IMR-90 (cell line): ENCODE results near the gene PRKCE. TPM values are rescaled to one million over a fixed set of nuclear protein-coding genes. Genes with fewer than 3 reads are reported as not detected.

Source experiments
- ATAC-seq: fragments of 200-7000 bp; cut with Tn5 transposase; 2 replicates; pipeline ENCODE4 v1.9.1; 2020; ENCODE audit warnings: low read depth, mild to moderate bottlenecking, moderate library complexity
- BruUV-seq: library from RNA; stranded (reverse); fragments of 400-500 nt; replicated peaks from 2 replicates; lab custom pipeline; 2021; lab: Mats Ljungman, UMichigan
- CTCF ChIA-PET: fragments of 300-600 bp; formaldehyde crosslinking; extraction: SDS; loops from one replicate; lab custom pipeline; 2021; ENCODE audit warnings: antibody characterized with exemption; lab: Yijun Ruan, JAX
- POLR2A ChIA-PET: fragments of 300-600 bp; sonication (Branson Sonifier 250); formaldehyde crosslinking; loops from one replicate; lab custom pipeline; 2022; ENCODE audit warnings: antibody characterized with exemption; ENCODE audit not compliant: unreplicated experiment; lab: Charles Lee
- DNase-seq: peaks from one replicate; pipeline ENCODE4 v3.0.0; 2013
- H2AFZ ChIP-seq: replicated peaks from 2 replicates; pipeline ENCODE3; 2013; ENCODE audit warnings: low read length, mild to moderate bottlenecking; ENCODE audit not compliant: poor library complexity
- H2AK5ac ChIP-seq: 2 replicates; pipeline ENCODE4 v1.6.1; 2013; ENCODE audit warnings: low read depth, low read length, inconsistent platforms
- H2AK9ac ChIP-seq: replicated peaks from 2 replicates; pipeline ENCODE3; 2013; ENCODE audit warnings: mild to moderate bottlenecking, low read depth, low read length, moderate library complexity; ENCODE audit not compliant: poor library complexity
- H2BK120ac ChIP-seq: 2 replicates; pipeline ENCODE4 v1.6.1; 2013; ENCODE audit warnings: low read depth, low read length, inconsistent platforms
- H2BK15ac ChIP-seq: 3 replicates; pipeline ENCODE4 v1.6.1; 2013; ENCODE audit warnings: low read depth, low read length, inconsistent platforms
- H2BK20ac ChIP-seq: 2 replicates; pipeline ENCODE4 v1.6.1; 2013; ENCODE audit warnings: low read depth, mild to moderate bottlenecking, inconsistent platforms, low read length, moderate library complexity
- H2BK5ac ChIP-seq: 2 replicates; pipeline ENCODE4 v1.6.1; 2013; ENCODE audit warnings: mild to moderate bottlenecking, low read depth, low read length, inconsistent platforms; ENCODE audit not compliant: poor library complexity, severe bottlenecking
- H3K14ac ChIP-seq: replicated peaks from 2 replicates; pipeline ENCODE4 v1.6.1; 2013; ENCODE audit warnings: low read depth, low read length, inconsistent platforms
- H3K18ac ChIP-seq: 2 replicates; pipeline ENCODE4 v1.6.1; 2013; ENCODE audit warnings: low read depth, low read length, control low read depth
- H3K23ac ChIP-seq: 2 replicates; pipeline ENCODE4 v1.6.1; 2013; ENCODE audit warnings: low read depth, low read length, inconsistent platforms
- H3K27ac ChIP-seq: 2 replicates; pipeline ENCODE4 v1.5.1; 2013; ENCODE audit warnings: mild to moderate bottlenecking, control low read depth, low read length; ENCODE audit not compliant: insufficient read depth
- H3K27me3 ChIP-seq: 2 replicates; pipeline ENCODE4 v1.6.1; 2013; ENCODE audit warnings: low read length; ENCODE audit not compliant: control insufficient read depth, insufficient read depth
- H3K36me3 ChIP-seq: 2 replicates; pipeline ENCODE4 v1.6.1; 2013; ENCODE audit warnings: low read length, mixed read lengths; ENCODE audit not compliant: control insufficient read depth, insufficient read depth
- H3K4ac ChIP-seq: 2 replicates; pipeline ENCODE4 v1.6.1; 2013; ENCODE audit warnings: low read depth, low read length, inconsistent platforms
- H3K4me1 ChIP-seq: 2 replicates; pipeline ENCODE4 v1.6.1; 2013; ENCODE audit warnings: low read length, mixed read lengths; ENCODE audit not compliant: control insufficient read depth, insufficient read depth
- H3K4me2 ChIP-seq: 2 replicates; pipeline ENCODE4 v1.6.1; 2013; ENCODE audit warnings: low read depth, mild to moderate bottlenecking, control low read depth, low read length, moderate library complexity
- H3K4me3 ChIP-seq: 2 replicates; pipeline ENCODE4 v1.5.1; 2013; ENCODE audit warnings: low read depth, mild to moderate bottlenecking, control low read depth, low read length, moderate library complexity; ENCODE audit not compliant: insufficient read depth
- H3K56ac ChIP-seq: 2 replicates; pipeline ENCODE4 v1.6.1; 2013; ENCODE audit warnings: low read length, inconsistent platforms; ENCODE audit not compliant: insufficient read depth; ENCODE audit errors: extremely low read depth
- H3K79me1 ChIP-seq, 2 experiments: 2 replicates each; pipeline ENCODE4 v1.6.1; 2013; ENCODE audit warnings: low read length in 2 of 2, inconsistent platforms in 1 of 2, low read depth in 1 of 2
- H3K9ac ChIP-seq: 2 replicates; pipeline ENCODE4 v1.6.1; 2013; ENCODE audit warnings: low read depth, low read length, control low read depth
- H3K9me1 ChIP-seq: 2 replicates; pipeline ENCODE4 v1.6.1; 2013; ENCODE audit warnings: low read length, inconsistent platforms; ENCODE audit not compliant: insufficient read depth
- H3K9me3 ChIP-seq: 2 replicates; pipeline ENCODE4 v1.6.1; 2013; ENCODE audit warnings: low read length; ENCODE audit not compliant: control insufficient read depth, insufficient read depth
- H4K20me1 ChIP-seq: 2 replicates; pipeline ENCODE4 v1.6.1; 2013; ENCODE audit warnings: low read length, inconsistent platforms; ENCODE audit not compliant: insufficient read depth
- H4K5ac ChIP-seq: 2 replicates; pipeline ENCODE4 v1.6.1; 2013; ENCODE audit warnings: mild to moderate bottlenecking, low read depth, low read length, control low read depth
- H4K8ac ChIP-seq, 2 experiments: 2 replicates each; pipeline ENCODE4 v1.6.1; 2013; ENCODE audit warnings: low read depth in 2 of 2, low read length in 2 of 2, control low read depth in 1 of 2, inconsistent platforms in 1 of 2
- H4K91ac ChIP-seq: 2 replicates; pipeline ENCODE4 v1.6.1; 2013; ENCODE audit warnings: low read depth, low read length, inconsistent platforms; ENCODE audit not compliant: insufficient read depth
- CEBPB ChIP-seq: IDR thresholded peaks from 2 replicates; pipeline ENCODE4 v1.6.1; 2012; ENCODE audit warnings: low read depth, low read length, improper control_type of control experiment
- MAFK ChIP-seq: IDR thresholded peaks from 2 replicates; pipeline ENCODE4 v1.6.1; 2012; ENCODE audit warnings: low read depth, low read length, improper control_type of control experiment
- MAZ ChIP-seq: IDR thresholded peaks from 2 replicates; pipeline ENCODE4 v1.6.1; 2012; ENCODE audit warnings: low read depth, mild to moderate bottlenecking, low read length, improper control_type of control experiment, moderate library complexity, borderline replicate concordance
- NFE2L2 ChIP-seq: fragments of 150-350 bp; IDR thresholded peaks from 2 replicates; pipeline ENCODE4 v1.6.1; 2016; ENCODE audit warnings: low read depth, mild to moderate bottlenecking, low read length
- POLR2A ChIP-seq: IDR thresholded peaks from 2 replicates; pipeline ENCODE4 v1.6.1; 2012; ENCODE audit warnings: mild to moderate bottlenecking, low read depth, low read length
- RCOR1 ChIP-seq: IDR thresholded peaks from 2 replicates; pipeline ENCODE4 v1.6.1; 2012; ENCODE audit warnings: mild to moderate bottlenecking, low read length, improper control_type of control experiment; ENCODE audit not compliant: insufficient replicate concordance
- WGBS, 2 experiments: methylation state at CpG; one replicate each; pipeline versions ENCODE4 v1.1.5 to v1.1.7; 2013; ENCODE audit warnings: missing lambda C conversion rate in 2 of 2; ENCODE audit not compliant: insufficient read length in 1 of 2; ENCODE audit errors: extremely low coverage in 2 of 2; 5-methylcytosine and 5-hydroxymethylcytosine counted together
- dilution Hi-C: fragments of 300-500 bp; cut with HindIII; formaldehyde crosslinking; loops from one replicate; pipeline ENCODE4 v1.14.3; 2018; ENCODE audit warnings: low sequenced_read_pairs; ENCODE audit not compliant: unreplicated experiment
- in situ Hi-C: fragments of 300-500 bp; cut with MboI; formaldehyde crosslinking; loops from 3 replicates; pipeline ENCODE4 v1.14.3; 2019; ENCODE audit warnings: low sequenced_read_pairs, inconsistent platforms, mixed read lengths
- intact Hi-C: fragments of 100-400 bp; cut with micrococcal nuclease; formaldehyde crosslinking; loops from 2 replicates; pipeline ENCODE4 v1.10.0; 2022
- polyA plus RNA-seq, 3 experiments: library from polyadenylated mRNA; depleted of rRNA; stranded (reverse); fragments of >200 nt; gene quantifications; 2 replicates each; pipeline ENCODE4 v1.2.3, GENCODE V29; 2012; ENCODE audit warnings: low replicate concordance in 1 of 3
- total RNA-seq: library from RNA; depleted of rRNA; stranded (reverse); fragments of >200 nt; gene quantifications from 2 replicates; pipeline ENCODE4 v1.2.3, GENCODE V29; 2012
- TF ChIP-seq, protein P1 (sequence below): conservative IDR thresholded peaks from 2 replicates; pipeline ENCODE4 v1.5.1; 2012; ENCODE audit warnings: mild to moderate bottlenecking, low read depth, low read length, improper control_type of control experiment

The PRKCE gene
- total and polyA plus RNA-seq, 2 of the 4 experiments (the other 2 are of a cell fraction), result 8.1 to 32.4 TPM

GRCh38 chr2:46018773-46019591 is 367.5 kb downstream of the PRKCE start (continued):
- TF ChIP-seq, protein P1, sequence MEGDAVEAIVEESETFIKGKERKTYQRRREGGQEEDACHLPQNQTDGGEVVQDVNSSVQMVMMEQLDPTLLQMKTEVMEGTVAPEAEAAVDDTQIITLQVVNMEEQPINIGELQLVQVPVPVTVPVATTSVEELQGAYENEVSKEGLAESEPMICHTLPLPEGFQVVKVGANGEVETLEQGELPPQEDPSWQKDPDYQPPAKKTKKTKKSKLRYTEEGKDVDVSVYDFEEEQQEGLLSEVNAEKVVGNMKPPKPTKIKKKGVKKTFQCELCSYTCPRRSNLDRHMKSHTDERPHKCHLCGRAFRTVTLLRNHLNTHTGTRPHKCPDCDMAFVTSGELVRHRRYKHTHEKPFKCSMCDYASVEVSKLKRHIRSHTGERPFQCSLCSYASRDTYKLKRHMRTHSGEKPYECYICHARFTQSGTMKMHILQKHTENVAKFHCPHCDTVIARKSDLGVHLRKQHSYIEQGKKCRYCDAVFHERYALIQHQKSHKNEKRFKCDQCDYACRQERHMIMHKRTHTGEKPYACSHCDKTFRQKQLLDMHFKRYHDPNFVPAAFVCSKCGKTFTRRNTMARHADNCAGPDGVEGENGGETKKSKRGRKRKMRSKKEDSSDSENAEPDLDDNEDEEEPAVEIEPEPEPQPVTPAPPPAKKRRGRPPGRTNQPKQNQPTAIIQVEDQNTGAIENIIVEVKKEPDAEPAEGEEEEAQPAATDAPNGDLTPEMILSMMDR, result no peak

DNA sequence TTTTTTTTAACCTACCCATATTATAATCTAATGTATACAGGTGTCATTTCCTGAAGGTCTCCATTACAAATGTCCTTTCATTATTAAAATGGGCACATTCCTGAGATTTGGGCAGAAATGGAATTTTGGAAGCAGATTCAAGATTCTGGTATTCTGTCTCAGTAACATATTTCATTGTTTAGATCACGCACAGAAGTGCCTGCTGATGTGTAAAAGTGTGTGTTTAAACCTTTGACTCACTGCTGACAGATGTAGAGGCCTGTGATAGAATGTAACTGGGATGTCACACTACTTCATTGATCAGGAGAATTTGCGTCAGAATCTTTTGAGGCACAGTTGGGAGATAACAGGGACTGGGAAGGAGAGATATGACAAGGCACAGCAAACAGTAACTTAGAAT is 368.9 kb downstream of the PRKCE start:
- 0 out of 2 replicates have a peak, but pooled peaks cover 2% of the 10 kb centered on the region for H3K9me3 ChIP-seq
- H4K5ac ChIP-seq, result no peak overlapping the region
- peak overlapping the region; percentile 2; the same call in 1 of the 2 replicates for H2BK20ac ChIP-seq
- H4K8ac ChIP-seq, result 0 out of 4 replicates have a peak overlapping the region, but pooled peaks of 1 of the 2 experiments have one; percentile 0
- H2AFZ ChIP-seq, result no peak overlapping the region
- ChIA-PET CTCF (interaction anchor here (1.6 kb wide), 1 partner anchor 9 kb away, joined by 3 read pairs; no protein-coding TSS in a partner anchor), POLR2A (no interaction called here)
- H3K79me1 ChIP-seq, result 0 out of 4 replicates have a peak, but pooled peaks cover 0 to 5% of the 10 kb centered on the region in 2 experiments
- no peak overlapping the region for H3K56ac ChIP-seq
- no peak overlapping the region for H4K91ac ChIP-seq
- 0 out of 2 replicates have a peak overlapping the region, but pooled peaks have one; percentile 0 for H2AK5ac ChIP-seq
- no TSS peak for BruUV-seq
- in situ Hi-C loops, result loop anchor here (25.0 kb wide), 1 partner anchor 342 kb away; no protein-coding TSS in a partner anchor
- H3K18ac ChIP-seq, result no peak overlapping the region
- H3K27me3 ChIP-seq, result no peaks in the 10 kb centered on the region
- no peak overlapping the region for H2AK9ac ChIP-seq
- no peaks in the 10 kb centered on the region for H4K20me1 ChIP-seq
- H3K23ac ChIP-seq, result no peak overlapping the region
- DNase-seq, result peak; percentile 69
- H3K4me1 ChIP-seq, result peaks cover 3% of the 10 kb centered on the region
- WGBS, 2 experiments, result 100% methylated on average over 1 of the region's 2 CpGs; no CpG with 5 or more reads in 1 of the 2 experiments
- H3K9me1 ChIP-seq, result peaks cover 10% of the 10 kb centered on the region
- peak overlapping the region; percentile 23 for H2BK5ac ChIP-seq
- no peak overlapping the region for H3K4me3 ChIP-seq
- no peak overlapping the region for H3K9ac ChIP-seq
- H3K4ac ChIP-seq, result no peak overlapping the region
- H2BK120ac ChIP-seq, result no peak overlapping the region
- H3K4me2 ChIP-seq, result no peak overlapping the region
- TF ChIP-seq POLR2A (no peak), CEBPB (no peak), MAZ (no peak), NFE2L2 (no peak), MAFK (no peak), RCOR1 (peak; percentile 10)
- TF ChIP-seq, protein P1, result no peak
- intact Hi-C loops, result no loop called here
- H3K36me3 ChIP-seq, result peaks cover 6% of the 10 kb centered on the region
- H2BK15ac ChIP-seq, result no peak overlapping the region; the same call in 2 of the 3 replicates
- dilution Hi-C loops, result no loop called here
- ATAC-seq, result peak; percentile 44
- no peak overlapping the region for H3K27ac ChIP-seq
- no peak overlapping the region for H3K14ac ChIP-seq
